ENCODE results near the gene CLASRP.

CLASRP gene

DNA sequence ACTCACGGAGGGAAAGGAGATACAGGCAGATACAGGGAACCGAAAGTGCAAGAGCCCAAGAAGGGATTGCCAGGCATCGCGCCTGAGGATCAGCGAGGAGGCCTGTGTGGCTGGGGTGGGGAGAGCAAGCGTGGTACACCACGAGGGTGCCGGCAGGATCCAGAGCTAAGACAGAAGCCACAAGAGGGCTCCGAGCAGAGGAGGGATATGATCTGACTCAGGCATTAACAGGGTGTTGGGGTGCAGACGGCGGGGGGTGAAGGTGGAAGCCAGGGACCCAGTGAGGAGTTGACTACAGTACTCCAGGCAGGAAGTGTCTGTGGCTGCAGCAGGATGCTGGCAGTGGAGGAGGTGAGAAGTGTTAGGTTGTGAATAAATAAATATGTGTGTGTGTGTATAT, 48.7 kb downstream of the CLASRP start:
- H3K79me2 ChIP-seq (ENCODE audit: control insufficient read depth, insufficient read depth, low read length, unreplicated experiment), result peaks cover 13% of the 10 kb centered on the region
- H3K36me3 ChIP-seq (ENCODE audit: insufficient read depth, low read length), result no peaks in the 10 kb centered on the region

DNA sequence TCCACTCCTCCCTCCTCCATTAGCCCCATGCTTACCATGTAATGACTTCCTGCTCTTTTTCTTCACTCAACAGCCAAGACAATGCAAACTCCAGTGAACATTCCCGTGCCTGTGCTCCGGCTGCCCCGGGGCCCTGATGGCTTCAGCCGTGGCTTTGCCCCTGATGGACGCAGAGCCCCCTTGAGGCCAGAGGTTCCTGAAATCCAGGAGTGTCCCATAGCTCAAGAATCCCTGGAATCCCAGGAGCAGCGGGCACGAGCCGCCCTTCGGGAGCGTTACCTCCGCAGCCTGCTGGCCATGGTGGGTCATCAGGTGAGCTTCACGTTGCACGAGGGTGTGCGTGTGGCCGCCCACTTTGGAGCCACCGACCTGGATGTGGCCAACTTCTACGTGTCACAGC, 51.2 kb downstream of the CLASRP start:
- Histone ChIP-seq H3K27ac (ENCODE audit: low read depth, low read length) (no peak overlapping the region), H3K27me3 (ENCODE audit: insufficient read depth, low read length) (no peaks in the 10 kb centered on the region), H3K4me1 (ENCODE audit: control insufficient read depth, insufficient read depth, low read length, unreplicated experiment) (peaks cover 3% of the 10 kb centered on the region), H2AFZ (ENCODE audit: low read length, unreplicated experiment) (no peak overlapping the region), H3K36me3 (ENCODE audit: insufficient read depth, low read length) (no peaks in the 10 kb centered on the region), H3K4me3 (ENCODE audit: low read depth, low read length) (no peak overlapping the region), H3K79me2 (ENCODE audit: control insufficient read depth, insufficient read depth, low read length, unreplicated experiment) (peaks cover 29% of the 10 kb centered on the region)

More for the DNA sequence above, 48.7 kb downstream of the CLASRP start:
- H3K27me3 ChIP-seq (ENCODE audit: insufficient read depth, low read length), result no peaks in the 10 kb centered on the region
- no peak overlapping the region for H3K4me3 ChIP-seq (ENCODE audit: low read depth, low read length)
- no peak overlapping the region for H2AFZ ChIP-seq (ENCODE audit: low read length, unreplicated experiment)
- H3K4me1 ChIP-seq (ENCODE audit: control insufficient read depth, insufficient read depth, low read length, unreplicated experiment), result no peaks in the 10 kb centered on the region
- no peak overlapping the region for H3K27ac ChIP-seq (ENCODE audit: low read depth, low read length)

DNA sequence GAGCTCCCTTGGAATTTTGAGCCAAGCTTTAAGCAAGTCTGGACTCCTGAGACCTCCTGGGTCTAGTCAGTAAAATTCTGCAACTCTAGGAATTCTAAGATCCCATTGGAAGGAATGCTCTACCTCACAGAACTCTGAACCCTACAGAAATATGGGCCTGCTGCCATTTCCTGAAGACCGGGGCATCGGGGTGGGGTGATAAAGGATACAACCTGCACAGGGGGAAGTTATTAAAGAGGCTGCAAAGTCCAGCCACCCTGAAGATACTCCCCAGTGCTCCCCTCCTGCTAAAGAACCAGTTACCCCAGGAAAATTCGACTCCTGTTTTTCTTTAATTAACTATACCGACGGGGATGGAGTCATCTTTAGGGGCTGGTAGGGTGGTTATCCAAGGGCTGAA, 51.8 kb downstream of the CLASRP start:
- Histone ChIP-seq H3K4me1 (ENCODE audit: control insufficient read depth, insufficient read depth, low read length, unreplicated experiment) (peaks cover 3% of the 10 kb centered on the region), H3K36me3 (ENCODE audit: insufficient read depth, low read length) (no peaks in the 10 kb centered on the region), H2AFZ (ENCODE audit: low read length, unreplicated experiment) (no peak overlapping the region), H3K4me3 (ENCODE audit: low read depth, low read length) (peak overlapping the region; percentile 86), H3K27ac (ENCODE audit: low read depth, low read length) (no peak overlapping the region), H3K27me3 (ENCODE audit: insufficient read depth, low read length) (no peaks in the 10 kb centered on the region), H3K79me2 (ENCODE audit: control insufficient read depth, insufficient read depth, low read length, unreplicated experiment) (peaks cover 30% of the 10 kb centered on the region)

DNA sequence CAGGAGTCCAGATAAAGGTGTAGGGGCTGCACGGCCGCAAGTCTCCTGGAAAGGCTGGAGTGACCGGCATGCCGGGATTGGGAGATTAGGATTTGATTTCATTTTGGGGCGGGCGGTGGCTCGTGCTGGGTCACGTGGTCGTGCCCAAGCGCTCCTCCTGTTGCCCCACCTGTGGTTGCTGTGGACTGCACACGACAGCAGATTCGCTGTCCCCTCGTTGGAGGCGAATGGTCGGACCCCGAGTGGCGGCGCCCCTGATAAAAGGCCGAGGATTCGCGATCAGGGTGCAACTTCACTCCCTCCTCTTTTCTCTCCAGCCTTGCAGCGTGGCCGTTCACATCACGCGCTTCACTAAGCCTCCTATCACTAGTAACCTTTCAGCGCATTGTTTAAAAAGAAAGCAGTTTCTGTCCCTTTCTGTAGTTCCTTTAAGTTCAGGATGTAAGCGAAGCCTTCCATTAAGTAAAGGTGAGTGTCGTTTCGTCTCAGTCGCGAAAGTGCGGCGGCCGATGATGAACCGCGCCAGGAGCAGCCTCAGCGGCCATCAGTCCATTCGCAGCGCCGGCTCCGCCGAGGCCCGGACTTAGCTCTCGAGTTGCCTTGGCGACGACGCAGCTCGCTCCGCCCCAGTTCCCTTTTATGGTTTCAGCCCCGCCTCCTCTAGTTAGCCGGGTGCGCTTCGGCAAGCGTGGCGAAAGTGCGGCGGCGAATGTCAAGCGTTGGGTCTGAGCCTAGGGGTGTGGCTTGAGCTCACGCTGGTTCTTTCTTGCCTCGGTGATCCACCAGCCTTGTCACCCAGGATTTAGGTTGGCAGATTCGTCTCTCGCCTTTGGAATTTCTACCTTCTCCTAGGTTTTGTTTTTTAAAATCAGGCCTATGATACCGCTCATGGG, 52.4 kb downstream of the CLASRP start:
- no peaks in the 10 kb centered on the region for H3K36me3 ChIP-seq (ENCODE audit: insufficient read depth, low read length)
- peak overlapping the region; percentile 86 for H3K4me3 ChIP-seq (ENCODE audit: low read depth, low read length)
- no peaks in the 10 kb centered on the region for H3K27me3 ChIP-seq (ENCODE audit: insufficient read depth, low read length)
- H2AFZ ChIP-seq (ENCODE audit: low read length, unreplicated experiment), result peak overlapping the region; percentile 96
- peaks cover 7% of the 10 kb centered on the region for H3K4me1 ChIP-seq (ENCODE audit: control insufficient read depth, insufficient read depth, low read length, unreplicated experiment)
- H3K27ac ChIP-seq (ENCODE audit: low read depth, low read length), result peak overlapping the region; percentile 87
- H3K79me2 ChIP-seq (ENCODE audit: control insufficient read depth, insufficient read depth, low read length, unreplicated experiment), result peaks cover 36% of the 10 kb centered on the region

DNA sequence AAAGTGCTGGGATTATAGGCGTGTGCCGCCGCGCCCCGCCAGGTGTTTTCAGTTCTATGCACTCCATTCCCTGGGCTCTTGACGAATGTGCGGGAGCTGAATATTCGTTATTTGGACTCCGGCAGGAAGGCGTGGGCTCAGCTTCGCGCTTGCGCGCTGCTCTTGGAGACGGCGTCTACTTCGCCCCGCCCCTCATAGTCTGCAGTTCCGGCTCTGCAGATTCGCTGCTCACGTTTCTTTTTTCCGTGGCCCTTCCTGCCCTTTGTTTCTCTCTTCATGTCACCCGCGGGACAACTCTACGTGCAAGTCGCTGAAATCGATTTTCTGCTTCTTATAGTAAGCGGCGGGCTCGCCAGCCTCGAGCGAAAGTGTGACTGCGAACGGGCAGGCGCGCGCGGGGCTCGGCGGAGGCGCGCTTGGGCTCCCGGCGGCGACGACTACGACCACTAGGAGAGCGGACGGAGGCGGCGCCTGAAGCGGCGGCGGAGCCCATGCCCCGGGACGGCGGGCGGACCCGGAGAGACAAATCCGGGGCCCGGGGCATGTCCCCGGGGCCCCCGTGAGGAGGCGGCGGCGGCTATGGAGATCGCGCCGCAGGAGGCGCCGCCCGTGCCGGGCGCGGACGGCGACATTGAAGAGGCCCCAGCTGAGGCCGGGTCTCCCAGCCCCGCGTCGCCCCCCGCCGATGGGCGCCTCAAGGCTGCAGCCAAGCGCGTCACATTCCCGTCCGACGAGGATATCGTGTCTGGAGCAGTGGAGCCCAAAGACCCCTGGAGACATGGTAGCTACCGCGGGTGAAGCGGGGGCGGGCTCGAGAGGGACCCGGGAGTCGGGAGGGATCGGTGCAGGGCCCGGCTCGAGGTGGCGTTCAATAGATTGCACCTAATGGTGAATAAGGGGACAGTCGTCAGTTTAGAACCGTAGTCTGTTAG, 54.2 kb downstream of the CLASRP start, which contains the start of gene PPP1R37:
PPP1R37 (plus strand) TSS at position 433 of the 932 bp plus-strand sequence; CDS start at position 580, 147 bp downstream.
- H3K79me2 ChIP-seq (ENCODE audit: control insufficient read depth, insufficient read depth, low read length, unreplicated experiment), result peaks cover 49% of the 10 kb centered on the region
- no peaks in the 10 kb centered on the region for H3K27me3 ChIP-seq (ENCODE audit: insufficient read depth, low read length)
- H3K4me3 ChIP-seq (ENCODE audit: low read depth, low read length), result peak within 1 kb of the TSS; percentile 86
- H3K27ac ChIP-seq (ENCODE audit: low read depth, low read length), result peak within 1 kb of the TSS; percentile 87
- no peaks in the 10 kb centered on the region for H3K36me3 ChIP-seq (ENCODE audit: insufficient read depth, low read length)
- peaks cover 13% of the 10 kb centered on the region for H3K4me1 ChIP-seq (ENCODE audit: control insufficient read depth, insufficient read depth, low read length, unreplicated experiment)
- H2AFZ ChIP-seq (ENCODE audit: low read length, unreplicated experiment), result peak within 1 kb of the TSS; percentile 83

DNA sequence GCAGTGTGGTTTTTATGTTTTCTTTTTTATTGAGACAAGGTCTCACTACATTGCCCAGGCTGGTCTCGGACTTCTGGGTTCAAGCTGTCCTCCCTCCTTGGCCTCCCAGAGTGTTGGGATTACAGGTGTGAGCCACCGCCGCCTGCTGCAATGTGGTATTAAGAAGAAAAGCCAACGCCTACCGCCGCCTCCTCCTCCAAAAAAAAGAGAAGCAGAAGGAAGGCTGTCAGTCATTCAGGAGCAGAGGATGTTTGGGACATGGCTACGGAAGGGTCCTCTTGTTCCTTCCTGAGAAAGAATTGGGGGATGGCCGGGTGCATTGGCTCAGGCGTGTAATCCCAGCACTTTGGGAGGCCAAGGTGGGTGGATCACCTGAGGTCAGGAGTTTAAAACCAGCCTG, 55.3 kb downstream of the CLASRP start:
- H2AFZ ChIP-seq (ENCODE audit: low read length, unreplicated experiment), result no peak overlapping the region
- H3K79me2 ChIP-seq (ENCODE audit: control insufficient read depth, insufficient read depth, low read length, unreplicated experiment), result peaks cover 57% of the 10 kb centered on the region
- H3K27ac ChIP-seq (ENCODE audit: low read depth, low read length), result no peak overlapping the region
- peak overlapping the region; percentile 86 for H3K4me3 ChIP-seq (ENCODE audit: low read depth, low read length)
- peaks cover 23% of the 10 kb centered on the region for H3K4me1 ChIP-seq (ENCODE audit: control insufficient read depth, insufficient read depth, low read length, unreplicated experiment)
- no peaks in the 10 kb centered on the region for H3K36me3 ChIP-seq (ENCODE audit: insufficient read depth, low read length)
- no peaks in the 10 kb centered on the region for H3K27me3 ChIP-seq (ENCODE audit: insufficient read depth, low read length)

DNA sequence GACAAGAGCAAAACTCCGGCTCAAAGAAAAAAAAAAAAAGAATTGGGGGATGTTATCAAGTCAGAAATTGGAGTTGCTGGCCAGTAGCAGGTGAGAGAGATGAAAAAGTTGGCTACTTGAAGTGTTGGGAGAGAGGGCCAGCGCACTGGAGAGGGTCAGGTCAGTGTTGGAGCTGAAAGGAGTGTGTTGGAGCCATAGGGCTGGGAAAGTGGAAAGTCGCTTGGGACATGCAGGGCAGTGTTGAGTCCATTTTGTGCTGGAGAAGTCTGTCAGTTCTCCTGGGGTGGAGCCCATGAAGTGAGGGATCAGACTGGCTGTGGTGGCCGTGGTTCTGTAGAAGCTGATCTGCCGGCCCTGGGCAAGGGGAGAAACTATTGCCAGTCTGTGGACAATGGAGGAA, 55.9 kb downstream of the CLASRP start:
- Histone ChIP-seq H3K36me3 (ENCODE audit: insufficient read depth, low read length) (no peaks in the 10 kb centered on the region), H3K79me2 (ENCODE audit: control insufficient read depth, insufficient read depth, low read length, unreplicated experiment) (peaks cover 62% of the 10 kb centered on the region), H3K27me3 (ENCODE audit: insufficient read depth, low read length) (no peaks in the 10 kb centered on the region), H3K4me1 (ENCODE audit: control insufficient read depth, insufficient read depth, low read length, unreplicated experiment) (peaks cover 27% of the 10 kb centered on the region), H2AFZ (ENCODE audit: low read length, unreplicated experiment) (no peak overlapping the region), H3K27ac (ENCODE audit: low read depth, low read length) (no peak overlapping the region), H3K4me3 (ENCODE audit: low read depth, low read length) (peak overlapping the region; percentile 86)

DNA sequence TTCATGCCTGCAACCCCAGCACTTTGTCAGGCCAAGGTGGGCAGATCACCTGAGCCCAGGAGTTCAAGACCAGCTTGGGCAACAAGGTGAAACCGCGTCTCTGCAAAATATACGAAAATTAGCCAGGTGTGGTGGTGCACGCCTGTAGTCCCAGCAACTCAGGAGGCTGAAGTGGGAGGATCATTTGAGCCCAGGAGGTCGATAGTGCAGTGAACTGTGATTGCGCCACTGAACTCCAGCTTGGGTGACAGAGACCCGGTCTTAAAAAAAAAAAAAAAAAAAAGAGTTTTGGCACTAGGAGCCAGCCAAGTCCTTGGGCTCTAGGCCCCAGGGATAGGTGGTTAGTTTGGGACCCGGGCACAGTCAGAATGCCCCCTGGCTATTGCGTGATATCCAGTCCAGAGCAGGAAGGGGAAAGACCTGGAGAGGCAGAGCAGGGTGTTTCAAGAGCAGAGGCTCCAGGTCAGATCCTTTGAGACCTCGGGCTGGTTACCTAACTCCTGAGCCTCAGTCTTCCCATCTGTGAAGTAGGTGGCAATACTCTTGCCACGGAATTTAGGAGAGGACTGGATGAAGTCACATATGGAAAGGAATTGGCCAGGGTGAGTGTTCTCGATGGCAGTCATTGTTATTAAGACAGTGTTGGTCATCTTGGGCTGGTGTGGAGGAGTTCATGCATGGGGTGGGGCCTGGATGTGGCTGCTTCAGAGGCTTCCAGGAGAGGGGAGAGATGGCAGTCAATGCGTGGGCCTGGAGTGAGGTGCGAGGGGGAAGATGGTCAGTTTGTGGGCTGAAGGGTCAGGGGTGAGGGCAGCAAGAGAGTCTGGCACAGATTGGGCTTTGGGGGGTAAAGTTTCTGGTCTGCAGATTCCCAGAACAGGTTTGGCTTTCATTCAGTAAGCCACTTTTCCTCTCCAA, 56.9 kb downstream of the CLASRP start:
- Histone ChIP-seq H3K4me1 (ENCODE audit: control insufficient read depth, insufficient read depth, low read length, unreplicated experiment) (peaks cover 27% of the 10 kb centered on the region), H3K36me3 (ENCODE audit: insufficient read depth, low read length) (no peaks in the 10 kb centered on the region)

DNA sequence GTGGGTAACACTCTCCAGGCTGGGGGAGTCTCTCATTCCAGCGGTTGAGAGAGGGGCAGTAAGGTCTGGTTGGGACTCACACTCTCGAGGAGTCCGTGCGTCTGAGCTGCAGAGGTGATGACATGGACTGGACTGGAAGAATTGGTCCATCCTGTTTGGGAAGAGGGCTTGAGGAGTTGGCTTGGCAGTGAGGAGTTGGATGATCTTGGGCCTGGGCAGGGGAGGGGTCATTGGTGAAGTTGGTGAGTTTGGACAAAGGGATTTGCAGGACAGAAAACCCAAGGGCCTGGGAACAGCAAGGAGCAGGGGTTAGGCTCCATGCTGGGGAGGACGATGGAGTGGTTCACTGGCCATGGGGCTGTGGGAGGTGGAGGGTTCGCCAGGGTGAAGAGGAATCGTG, 57.9 kb downstream of the CLASRP start:
- Histone ChIP-seq H3K36me3 (ENCODE audit: insufficient read depth, low read length) (no peaks in the 10 kb centered on the region), H3K79me2 (ENCODE audit: control insufficient read depth, insufficient read depth, low read length, unreplicated experiment) (peaks cover 82% of the 10 kb centered on the region), H2AFZ (ENCODE audit: low read length, unreplicated experiment) (no peak overlapping the region), H3K4me1 (ENCODE audit: control insufficient read depth, insufficient read depth, low read length, unreplicated experiment) (peaks cover 27% of the 10 kb centered on the region), H3K27ac (ENCODE audit: low read depth, low read length) (no peak overlapping the region), H3K27me3 (ENCODE audit: insufficient read depth, low read length) (no peaks in the 10 kb centered on the region), H3K4me3 (ENCODE audit: low read depth, low read length) (no peak overlapping the region)

More for the DNA sequence above, 56.9 kb downstream of the CLASRP start:
- Histone ChIP-seq H3K27me3 (ENCODE audit: insufficient read depth, low read length) (no peaks in the 10 kb centered on the region), H2AFZ (ENCODE audit: low read length, unreplicated experiment) (no peak overlapping the region), H3K4me3 (ENCODE audit: low read depth, low read length) (no peak overlapping the region), H3K27ac (ENCODE audit: low read depth, low read length) (no peak overlapping the region), H3K79me2 (ENCODE audit: control insufficient read depth, insufficient read depth, low read length, unreplicated experiment) (peaks cover 73% of the 10 kb centered on the region)

DNA sequence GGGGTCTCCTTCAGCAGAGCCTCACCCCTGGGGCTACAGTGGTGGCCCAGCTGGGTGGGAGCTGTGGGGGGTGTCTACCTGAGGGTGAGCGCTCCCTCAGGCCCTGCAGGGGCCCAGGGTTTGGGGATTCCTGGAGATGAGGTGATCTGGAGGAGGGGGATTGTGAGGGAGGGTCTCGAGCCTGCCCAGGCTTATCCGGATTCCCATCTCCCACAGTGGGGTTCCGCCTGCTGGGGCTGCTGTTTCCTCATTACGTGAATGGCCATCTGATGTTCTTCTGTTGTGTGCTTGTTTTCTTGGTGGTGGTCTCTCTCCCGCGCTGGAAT, 58.6 kb downstream of the CLASRP start:
- no peaks in the 10 kb centered on the region for H3K36me3 ChIP-seq (ENCODE audit: insufficient read depth, low read length)
- peaks cover 87% of the 10 kb centered on the region for H3K79me2 ChIP-seq (ENCODE audit: control insufficient read depth, insufficient read depth, low read length, unreplicated experiment)
- H3K4me1 ChIP-seq (ENCODE audit: control insufficient read depth, insufficient read depth, low read length, unreplicated experiment), result peaks cover 27% of the 10 kb centered on the region
- H3K27ac ChIP-seq (ENCODE audit: low read depth, low read length), result 0 out of 2 replicates have a peak overlapping the region, but pooled peaks have one; percentile 72
- H2AFZ ChIP-seq (ENCODE audit: low read length, unreplicated experiment), result no peak overlapping the region
- no peak overlapping the region for H3K4me3 ChIP-seq (ENCODE audit: low read depth, low read length)
- no peaks in the 10 kb centered on the region for H3K27me3 ChIP-seq (ENCODE audit: insufficient read depth, low read length)

All from ACC112 (cell line).